Globus pallidus (tissue), 1 donor: ENCODE data around the gene GAPDH.
A peak's percentile ranks its signal among the peaks of the same experiment; 100 is the strongest.
"Not testable (repeated sequence)": the region's sequence is repeated elsewhere in the genome, so short reads cannot be mapped to it uniquely, and the experiment has no call there.

Experiments used
- DNase-seq: peaks from one replicate; pipeline ENCODE4 v3.0.0-alpha.2; 2015; ENCODE audit warnings: low spot score

The GAPDH gene

DNA sequence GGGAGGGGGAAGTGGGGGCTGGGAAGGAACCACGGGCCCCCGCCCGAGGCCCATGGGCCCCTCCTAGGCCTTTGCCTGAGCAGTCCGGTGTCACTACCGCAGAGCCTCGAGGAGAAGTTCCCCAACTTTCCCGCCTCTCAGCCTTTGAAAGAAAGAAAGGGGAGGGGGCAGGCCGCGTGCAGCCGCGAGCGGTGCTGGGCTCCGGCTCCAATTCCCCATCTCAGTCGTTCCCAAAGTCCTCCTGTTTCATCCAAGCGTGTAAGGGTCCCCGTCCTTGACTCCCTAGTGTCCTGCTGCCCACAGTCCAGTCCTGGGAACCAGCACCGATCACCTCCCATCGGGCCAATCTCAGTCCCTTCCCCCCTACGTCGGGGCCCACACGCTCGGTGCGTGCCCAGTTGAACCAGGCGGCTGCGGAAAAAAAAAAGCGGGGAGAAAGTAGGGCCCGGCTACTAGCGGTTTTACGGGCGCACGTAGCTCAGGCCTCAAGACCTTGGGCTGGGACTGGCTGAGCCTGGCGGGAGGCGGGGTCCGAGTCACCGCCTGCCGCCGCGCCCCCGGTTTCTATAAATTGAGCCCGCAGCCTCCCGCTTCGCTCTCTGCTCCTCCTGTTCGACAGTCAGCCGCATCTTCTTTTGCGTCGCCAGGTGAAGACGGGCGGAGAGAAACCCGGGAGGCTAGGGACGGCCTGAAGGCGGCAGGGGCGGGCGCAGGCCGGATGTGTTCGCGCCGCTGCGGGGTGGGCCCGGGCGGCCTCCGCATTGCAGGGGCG, at the start of gene GAPDH:
TSS of gene GAPDH (plus strand) at position 595 of the 772 bp plus-strand sequence. CDS start 316 bp downstream, outside the sequence.
- DNase-seq = peak; percentile 99

DNA sequence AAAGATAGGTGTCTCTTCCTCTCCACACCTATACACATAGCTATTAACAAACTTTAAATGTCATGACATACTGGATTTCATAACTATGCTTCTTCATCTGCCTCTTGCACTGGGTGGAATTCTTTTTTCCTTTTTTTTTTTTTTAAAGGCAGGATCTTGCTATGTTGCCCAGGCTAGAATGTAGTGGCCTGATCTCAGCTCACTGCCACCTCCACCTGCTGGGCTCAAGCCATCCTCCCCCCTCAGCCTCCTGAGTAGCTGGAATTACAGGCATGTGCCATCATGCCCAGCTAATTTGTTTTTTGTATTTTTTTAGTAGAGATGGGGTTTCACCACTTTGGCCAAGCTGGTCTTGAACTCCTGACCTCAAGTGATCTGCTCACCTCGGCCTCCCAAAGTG, 46.1 kb upstream of the GAPDH start:
- DNase-seq = no peak

DNA sequence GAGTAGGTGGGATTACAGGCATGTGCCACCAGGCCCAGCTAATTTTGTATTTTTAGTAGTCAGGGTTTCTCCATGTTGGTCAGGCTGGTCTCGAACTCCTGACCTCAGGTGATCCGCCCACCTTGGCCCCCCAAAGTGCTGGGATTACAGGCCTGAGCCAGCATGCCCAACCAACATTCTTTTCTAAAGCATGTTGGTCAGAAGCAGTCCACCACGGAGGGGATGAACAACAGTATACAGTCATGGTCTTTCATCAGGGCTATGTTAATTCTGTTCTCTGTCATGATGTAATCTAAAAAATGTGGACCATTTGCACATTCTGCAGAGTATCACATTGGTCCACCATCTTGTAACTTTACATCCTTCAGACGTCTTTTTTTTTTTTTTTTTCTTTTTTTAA, 44.9 kb upstream of the GAPDH start:
- DNase-seq = no peak

DNA sequence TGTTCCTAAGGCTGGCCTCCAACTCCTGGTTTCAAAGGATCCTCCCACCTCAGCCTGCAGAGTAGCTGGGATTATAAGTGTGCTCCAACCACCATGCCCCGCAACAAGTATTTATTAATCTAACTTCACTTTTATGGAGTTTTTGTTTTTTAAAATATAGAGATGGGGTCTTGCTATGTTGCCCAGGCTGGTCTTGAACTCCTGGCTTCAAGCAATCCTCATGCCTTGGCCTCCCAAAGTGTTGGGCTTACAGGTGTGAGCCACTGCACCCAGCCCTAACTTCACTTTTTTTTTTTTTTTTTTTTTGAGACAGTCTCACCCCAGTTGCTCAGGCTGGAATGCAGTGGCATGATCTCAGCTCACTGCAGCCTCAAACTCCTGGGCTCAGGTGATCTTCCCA, 43.6 kb upstream of the GAPDH start:
- not testable (repeated sequence) for DNase-seq

DNA sequence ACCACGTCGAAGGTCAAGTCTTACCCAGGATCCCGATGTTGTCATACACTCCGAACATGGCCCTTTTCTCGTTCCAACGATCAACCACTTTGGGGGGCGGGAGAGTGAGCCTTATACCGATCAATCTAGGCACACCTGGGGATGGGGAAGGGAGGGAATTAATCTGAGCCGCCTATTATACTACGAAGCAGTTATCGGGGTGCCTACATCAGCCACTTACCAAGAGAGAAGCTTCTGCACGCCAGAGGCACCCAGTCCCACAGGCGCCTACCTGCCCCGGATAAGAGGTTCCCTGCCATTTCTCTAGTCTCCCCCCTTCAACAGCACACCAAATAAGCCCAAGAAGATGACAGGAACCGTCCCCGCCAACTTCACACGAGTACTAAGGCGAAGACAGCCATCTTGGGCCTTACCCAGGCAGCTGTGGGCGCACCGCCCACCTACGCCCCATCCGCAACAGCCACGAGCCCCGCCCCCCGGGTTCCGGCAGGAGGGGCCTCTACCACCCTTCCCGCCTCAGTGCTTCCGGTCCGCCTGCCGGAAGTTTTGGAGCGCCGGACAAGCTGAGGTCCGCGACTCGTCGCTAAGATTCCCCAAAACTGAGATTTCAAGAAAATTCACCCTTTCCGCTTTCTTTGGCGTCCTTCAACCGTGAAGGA, 41.4 kb upstream of the GAPDH start, which contains the start of gene MRPL51:
TSS of gene MRPL51 (minus strand) at position 425 of the 659 bp plus-strand sequence. CDS start at position 299, 126 bp downstream.
- DNase-seq = peak; percentile 97

DNA sequence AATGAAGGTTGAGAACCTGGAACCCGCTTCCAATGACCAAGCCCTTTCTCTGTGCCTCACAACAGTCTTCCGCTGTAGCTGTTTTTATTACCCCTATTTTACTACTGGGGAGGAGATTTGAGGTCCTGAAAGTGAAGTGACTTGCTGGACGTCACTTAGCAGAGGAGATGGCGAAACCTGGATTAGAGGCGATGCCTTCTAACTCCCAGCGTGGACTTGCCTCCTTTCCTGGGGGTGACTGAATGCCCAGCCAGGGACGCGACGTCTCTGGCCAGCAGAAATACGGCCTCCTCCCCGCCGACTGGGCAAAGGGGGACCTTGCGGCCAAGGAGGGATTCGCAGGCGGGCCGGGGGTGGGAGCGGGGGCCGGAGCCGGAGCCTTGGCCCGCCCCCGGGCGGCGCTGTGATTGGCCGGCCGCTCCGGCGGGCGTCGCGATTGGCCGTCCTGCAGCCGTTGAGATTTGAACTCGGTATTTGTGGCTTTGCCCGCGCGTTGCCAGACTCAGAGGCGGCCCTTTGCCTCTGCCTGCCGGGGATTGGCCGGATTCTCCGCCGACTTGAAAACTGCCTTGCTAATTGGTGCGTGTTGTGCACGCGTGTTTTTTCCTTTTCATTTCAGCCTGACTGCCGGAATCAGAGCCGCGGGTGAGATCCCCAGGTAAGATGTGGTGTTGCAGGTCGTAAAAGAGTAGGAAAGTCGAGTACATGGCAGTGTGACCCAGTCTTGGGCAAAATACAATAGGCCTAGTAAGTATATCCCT, 40.6 kb upstream of the GAPDH start, which contains the start of gene NCAPD2:
TSS of gene NCAPD2 (plus strand) at position 606 of the 761 bp plus-strand sequence. CDS start 997 bp downstream, outside the sequence.
- DNase-seq = peak; percentile 96

DNA sequence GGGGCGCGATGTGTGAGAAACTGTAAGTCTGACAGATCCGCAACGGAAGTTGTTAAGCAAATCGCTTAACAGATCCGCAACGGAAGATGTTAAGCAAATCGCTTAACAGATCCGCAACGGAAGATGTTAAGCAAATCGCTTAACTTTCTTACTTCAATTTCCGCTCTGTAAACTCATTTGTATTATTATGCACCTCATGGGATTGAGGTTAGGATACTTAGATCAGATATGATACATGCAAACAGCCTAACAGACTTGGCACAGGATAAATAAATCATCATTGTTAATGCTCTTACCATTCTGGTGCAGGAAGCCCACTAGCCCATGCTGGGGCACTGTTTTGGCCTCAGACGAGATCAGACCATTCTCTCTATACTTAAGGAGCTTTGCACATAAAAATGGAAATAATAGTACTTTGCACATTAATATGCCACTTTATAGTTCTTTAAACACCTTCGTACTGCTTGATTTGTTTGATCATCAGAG, 40.0 kb upstream of the GAPDH start:
- DNase-seq = no peak

DNA sequence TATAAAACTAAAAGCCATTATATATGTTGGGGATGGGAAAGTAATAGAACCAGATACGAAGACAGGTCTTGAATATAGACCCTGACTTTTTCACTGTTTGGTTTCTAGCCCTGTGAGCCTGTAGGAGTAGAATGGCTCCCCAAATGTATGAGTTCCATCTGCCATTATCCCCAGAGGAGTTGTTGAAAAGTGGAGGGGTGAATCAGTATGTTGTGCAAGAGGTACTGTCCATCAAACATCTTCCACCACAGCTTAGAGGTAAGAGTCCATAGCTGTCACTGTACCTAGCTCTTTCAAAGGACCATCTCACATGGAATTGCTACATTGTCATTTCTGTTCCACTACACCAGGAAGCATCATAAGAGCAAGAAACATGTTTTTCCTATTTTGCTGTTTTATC, 39.3 kb upstream of the GAPDH start:
- no peak for DNase-seq

DNA sequence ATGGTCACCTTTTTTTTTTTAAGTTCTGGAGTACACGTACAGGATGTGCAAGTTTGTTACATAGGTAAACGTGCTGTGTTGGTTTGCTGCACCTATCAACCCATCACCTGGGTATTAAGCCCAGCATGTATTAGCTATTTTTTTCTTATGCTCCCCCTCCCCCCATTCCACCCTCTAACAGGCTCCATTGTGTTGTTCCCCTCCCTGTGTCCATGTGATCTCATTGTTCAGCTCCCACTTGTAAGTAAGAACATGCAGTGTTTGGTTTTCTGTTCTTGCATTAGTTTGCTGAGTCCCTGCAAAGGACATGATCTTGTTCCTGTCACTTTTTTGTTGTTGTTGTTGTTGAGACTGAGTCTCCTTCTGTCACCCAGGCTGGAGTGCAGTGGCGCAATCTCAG, 37.0 kb upstream of the GAPDH start:
- DNase-seq = peak; percentile 81

DNA sequence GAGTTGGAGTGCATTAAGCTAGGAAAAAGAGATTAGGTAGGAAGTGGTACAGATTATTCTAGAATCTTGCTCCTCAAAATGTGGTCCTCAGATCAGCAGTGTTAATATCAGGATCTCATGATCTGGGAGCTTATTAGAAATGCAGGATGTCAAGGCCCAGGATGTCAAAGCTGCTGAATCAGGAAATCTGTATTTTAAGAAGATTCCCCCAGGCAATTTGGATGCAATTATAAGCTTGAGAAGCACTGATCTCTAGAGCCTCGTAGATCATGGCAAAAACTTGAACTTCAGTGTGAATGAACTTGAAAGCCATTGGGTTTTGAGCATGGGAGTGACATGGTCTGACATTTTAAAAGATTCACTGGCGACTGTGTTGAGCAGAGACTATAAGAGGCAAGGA, 33.9 kb upstream of the GAPDH start:
- no peak for DNase-seq

DNA sequence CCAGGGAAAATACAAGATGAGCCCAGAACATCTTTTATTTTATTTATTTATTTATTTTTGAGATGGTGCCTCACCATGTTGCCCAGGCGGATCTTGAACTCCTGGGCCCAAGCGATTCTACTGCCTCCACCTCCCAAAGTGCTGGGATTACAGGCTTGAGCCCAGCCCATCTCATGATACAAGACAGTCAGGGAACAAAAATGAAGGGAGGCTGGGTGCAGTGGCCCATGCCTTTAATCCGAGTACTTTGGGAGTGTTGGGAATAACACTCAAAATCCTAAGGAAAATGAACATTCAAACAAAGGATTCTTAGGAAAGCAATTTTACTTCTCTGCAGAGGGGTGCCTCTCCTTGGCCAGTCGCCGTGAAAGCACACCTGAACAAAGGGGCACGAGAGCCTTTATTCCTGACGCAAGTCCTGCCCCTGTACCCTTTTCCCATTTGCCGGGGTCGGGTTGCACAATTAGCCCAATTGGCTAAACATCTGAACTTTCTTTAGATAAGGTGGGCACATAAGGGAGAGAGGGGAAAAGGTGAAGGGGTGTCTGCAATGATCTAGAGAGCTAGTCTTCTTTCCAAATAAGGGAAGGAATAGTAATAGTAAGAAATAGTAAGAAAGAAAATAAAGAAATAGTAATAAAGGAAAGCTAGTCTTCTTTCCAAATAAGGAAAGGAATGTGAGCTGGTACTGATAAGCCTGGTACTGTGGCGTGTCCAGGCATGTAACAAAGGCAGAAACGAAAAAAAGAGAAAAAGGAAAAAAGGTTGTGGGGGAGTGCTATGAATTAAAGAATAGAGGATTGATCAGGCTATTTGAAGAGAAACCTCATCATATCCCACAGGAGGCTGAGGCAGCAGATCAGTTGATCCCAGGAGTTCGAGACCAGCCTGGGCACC, 27.0 kb upstream of the GAPDH start:
- DNase-seq = no peak

DNA sequence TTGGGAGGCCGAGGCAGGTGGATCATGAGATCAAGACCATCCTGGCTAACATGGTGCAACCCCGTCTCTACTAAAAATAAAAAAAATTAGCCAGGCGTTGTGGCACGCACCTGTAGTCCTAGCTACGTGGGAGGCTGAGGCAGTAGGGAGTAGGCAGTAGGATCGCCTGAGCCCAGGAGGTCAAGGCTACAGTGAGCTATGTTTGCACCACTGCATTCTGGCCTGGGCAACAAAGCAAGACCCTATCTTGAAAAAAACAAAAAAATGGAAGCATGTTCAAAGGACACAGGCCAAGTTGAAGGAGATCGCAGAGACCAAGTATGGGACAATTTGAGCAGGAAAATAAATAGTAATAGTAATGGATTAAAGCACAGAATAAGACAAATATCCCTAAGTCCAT, 26.2 kb upstream of the GAPDH start:
- DNase-seq = no peak

DNA sequence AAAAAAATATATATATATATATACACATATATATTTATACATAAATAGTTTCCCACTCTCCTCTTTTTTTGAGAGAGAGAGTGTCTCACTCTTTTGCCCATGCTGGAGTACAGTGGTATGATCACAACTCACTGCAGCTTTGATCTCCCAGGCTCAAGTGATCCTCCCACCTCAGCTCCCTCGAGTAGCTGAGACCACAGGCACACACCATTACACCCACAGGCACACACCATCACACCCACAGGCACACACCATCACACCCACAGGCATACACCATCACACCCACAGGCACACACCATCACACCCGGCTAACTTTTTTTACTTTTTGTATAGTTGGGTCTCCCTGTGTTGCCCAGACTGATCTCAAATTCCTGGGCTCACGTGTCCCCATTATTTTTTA, 14.1 kb upstream of the GAPDH start:
- DNase-seq = no peak

DNA sequence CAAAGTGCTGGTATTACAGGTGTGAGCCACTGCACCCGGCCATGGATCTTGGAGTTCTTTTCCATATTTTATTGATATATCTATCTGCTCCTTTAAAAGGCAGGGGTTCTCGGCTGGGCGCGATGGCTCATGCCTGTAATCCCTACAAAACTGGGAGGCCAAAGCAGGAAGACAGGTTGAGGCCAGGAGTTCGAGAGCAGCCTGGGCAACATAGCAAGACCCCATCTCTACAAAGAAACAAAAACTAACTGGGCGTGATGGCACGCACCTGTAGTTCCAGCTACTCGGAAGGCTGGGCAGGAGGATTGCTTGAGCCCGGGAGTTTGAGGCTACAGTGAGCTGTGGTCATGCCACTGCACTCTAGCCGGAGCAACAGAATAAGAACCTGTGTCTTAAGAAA, 12.1 kb upstream of the GAPDH start:
- DNase-seq = no peak

DNA sequence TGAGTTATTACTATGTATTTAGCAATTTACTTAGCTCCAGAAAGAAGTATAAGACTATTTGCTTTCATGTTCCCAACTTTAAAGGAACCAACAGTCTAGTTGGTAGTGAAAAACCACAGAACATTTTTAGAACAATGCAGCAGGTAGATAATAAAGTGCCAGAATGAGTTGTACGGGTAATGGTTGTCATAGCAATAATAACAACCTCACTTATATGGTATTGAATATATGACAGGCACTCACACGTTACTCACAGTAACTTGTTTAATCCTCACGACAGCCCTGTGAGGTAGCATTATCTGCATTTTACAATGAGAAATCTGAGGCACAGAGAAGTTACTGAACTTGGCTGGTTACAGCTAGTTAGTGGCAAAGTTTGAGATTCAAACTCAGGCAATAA, 10.6 kb upstream of the GAPDH start:
- DNase-seq = no peak

DNA sequence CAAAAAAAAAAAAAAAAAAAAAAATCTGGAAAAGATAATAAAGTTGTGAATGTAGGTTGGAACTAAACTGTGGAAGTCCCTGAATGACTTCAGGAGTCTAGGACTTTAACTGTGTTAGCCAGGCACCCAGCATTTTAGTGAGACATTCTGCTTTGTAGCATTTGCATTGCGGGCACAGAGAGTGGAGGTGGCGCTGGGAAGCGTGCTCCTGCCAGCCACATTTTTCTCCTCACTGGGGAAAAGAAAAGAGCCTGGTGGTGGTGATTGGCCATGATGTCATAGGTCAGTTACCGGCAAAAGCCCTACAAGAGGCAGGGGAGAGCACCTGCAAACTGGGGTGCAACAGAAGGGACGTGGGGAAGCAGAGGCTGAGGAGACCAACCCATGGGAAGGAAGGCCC, 9.7 kb upstream of the GAPDH start:
- DNase-seq = no peak

DNA sequence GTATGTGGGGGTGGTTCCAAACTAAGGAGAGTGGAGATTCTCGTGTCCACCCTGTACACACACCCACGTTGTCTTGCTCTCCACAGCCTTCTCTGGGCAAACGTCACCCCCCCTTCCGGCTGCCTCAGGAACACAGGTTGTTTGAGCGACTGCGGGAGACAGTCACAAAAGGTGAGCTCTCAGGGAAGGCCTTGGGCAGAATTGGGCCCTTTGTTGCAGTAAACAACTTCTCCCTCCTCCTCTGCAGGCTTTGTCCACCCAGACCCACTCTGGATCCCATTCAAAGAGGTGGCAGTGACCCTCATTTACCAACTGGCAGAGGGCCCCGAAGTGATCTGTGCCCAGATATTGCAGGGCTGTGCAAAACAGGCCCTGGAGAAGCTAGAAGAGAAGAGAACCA, 8.1 kb upstream of the GAPDH start:
- DNase-seq = no peak

DNA sequence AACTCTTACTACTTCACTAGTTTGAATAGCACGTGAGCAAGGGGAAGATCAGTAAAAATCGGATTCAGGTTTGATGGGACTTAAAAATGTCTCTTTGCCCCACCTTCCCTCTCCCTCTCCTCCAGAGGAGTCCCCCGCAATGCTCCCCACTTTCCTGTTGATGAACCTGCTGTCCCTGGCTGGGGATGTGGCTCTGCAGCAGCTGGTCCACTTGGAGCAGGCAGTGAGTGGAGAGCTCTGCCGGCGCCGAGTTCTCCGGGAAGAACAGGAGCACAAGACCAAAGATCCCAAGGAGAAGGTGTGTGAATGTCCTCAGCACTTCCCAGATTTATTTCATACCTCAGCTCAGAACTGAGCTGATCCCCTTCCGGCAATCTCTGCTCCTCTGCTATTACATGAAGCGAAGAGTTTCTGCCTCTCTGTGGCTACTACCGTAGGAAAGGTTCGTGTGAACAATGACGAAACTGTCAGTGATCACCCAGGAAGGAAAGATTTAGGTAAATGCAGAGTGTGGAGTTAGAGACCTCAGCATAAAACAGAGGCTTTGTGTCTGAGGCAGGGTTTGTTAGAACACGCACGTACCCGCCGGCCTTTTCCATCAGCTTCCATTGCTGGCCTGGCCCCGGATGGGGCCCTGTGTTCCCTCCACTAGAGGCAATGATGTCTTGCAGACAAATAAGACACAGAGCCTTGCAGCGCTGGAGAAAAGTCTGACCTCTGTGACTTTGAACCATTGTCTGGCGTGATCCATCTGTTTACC, 7.4 kb upstream of the GAPDH start:
- DNase-seq = no peak

DNA sequence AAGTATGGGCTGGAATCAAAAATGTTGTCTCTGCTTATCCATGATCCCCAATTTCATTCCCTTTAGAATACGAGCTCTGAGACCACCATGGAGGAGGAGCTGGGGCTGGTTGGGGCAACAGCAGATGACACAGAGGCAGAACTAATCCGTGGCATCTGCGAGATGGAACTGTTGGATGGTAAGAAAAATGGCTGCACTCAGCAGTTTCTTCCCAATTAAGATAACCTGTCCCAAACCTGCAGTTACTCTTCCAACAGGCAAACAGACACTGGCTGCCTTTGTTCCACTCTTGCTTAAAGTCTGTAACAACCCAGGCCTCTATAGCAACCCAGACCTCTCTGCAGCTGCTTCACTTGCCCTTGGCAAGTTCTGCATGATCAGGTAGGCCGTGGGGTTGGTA, 6.6 kb upstream of the GAPDH start:
- DNase-seq = no peak

DNA sequence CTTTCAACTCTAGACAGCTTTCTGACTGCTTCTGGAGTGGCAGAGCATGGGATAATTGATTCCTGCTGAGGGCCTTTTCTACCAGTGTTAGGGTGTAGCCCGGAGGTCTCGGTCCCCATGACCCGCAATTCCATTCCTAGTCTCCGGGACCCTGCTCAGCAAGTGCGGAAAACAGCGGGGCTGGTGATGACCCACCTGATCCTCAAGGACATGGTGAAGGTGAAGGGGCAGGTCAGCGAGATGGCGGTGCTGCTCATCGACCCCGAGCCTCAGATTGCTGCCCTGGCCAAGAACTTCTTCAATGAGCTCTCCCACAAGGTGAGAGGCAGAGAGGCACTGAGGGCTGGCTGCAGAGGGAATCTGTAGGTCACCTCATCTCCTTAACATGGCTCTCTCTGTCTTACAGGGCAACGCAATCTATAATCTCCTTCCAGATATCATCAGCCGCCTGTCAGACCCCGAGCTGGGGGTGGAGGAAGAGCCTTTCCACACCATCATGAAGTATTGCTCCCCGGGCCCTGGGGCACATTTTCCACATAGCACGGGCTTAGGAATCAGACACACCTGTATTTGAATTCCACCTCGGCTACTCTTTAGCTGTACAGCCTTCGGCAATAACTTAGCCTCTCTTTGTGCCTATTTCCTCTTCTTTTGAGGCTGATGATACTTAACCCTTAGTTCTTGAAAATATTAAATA, 5.6 kb upstream of the GAPDH start:
- DNase-seq = no peak
